ENCODE measurements around the gene KRTAP1-5.

GRCh38 chr17:41019415-41019814 lies 7.6 kb downstream of the KRTAP1-5 start:
- TF ChIP-seq CTCF (IDR thresholded peaks at IDR 0.05; ENCODE audit: low read depth, low read length) (no peak), POLR2A (IDR thresholded peaks at IDR 0.05; ENCODE audit: extremely low read depth, insufficient read length) (no peak), MAX (IDR thresholded peaks at IDR 0.05; ENCODE audit: low read depth, low read length) (no peak)
